Inferior parietal cortex (tissue), 1 donor: ENCODE results near the gene ZNF445.
"Not testable (repeated sequence)": the region's sequence is repeated elsewhere in the genome, so short reads cannot be mapped to it uniquely, and the experiment has no call there.

Experiments used
- DNase-seq: peaks from one replicate; pipeline ENCODE4 v3.0.0-alpha.2; 2016; ENCODE audit errors: extremely low spot score

Gene ZNF445

DNA sequence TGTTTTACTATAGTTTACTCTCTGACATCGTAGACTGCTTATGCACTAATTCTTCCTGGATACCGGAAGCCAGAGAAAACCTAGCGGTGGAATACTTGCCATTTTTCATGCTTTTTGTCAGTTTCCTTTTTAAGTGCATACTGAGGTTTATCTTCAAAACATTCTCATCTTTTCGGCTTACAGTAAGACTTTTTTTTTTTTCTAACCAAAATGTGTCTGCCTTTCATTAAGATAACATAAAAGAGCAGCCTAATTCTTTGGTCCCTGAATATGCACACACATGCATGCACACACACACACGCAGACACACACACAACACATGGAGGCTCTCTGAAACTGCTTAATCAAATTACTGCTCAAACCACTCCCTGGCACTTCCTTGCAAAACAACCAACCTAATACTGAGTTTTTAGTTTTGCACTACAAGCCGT is 1.3 kb downstream of the ZNF445 start:
- DNase-seq, result peak; percentile 4

DNA sequence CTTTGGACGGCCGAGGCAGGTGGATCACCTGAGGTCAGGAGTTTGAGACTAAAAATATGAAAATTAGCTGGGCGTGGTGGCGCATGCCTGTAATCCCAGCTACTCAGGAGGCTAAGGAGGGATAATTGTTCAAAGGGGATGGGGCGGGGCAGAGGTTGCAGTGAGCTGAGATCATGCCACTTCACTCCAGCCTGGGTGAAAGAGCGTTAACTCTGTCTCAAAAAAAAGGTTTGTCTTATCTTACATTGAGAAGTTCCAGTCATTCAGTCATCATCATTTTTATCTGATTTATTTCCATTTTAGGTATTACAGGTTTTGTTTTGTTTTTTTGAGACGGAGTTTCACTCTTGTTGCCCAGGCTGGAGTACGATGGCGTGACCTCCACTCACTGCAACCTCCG is 2.6 kb downstream of the ZNF445 start:
- not testable (repeated sequence) for DNase-seq

DNA sequence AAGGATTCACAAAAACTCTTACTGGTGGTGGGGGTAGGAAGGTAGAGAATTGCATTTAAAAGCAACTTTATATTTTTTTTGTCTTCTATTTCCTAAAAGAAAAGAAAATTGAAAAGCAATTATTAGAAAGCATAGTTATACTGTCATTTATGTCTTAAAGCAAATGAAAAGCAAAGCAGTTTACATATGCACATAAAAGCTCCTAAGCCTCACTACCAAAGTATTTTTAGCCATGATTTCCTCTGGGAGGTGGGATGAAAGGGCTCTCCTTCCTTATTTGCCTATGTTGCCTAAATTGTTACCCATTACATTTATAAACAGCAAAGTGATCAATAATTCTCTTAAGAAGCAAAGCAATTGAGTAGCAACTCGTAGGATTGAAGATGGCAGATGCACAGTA is 7.0 kb downstream of the ZNF445 start:
- DNase-seq, result no peak

DNA sequence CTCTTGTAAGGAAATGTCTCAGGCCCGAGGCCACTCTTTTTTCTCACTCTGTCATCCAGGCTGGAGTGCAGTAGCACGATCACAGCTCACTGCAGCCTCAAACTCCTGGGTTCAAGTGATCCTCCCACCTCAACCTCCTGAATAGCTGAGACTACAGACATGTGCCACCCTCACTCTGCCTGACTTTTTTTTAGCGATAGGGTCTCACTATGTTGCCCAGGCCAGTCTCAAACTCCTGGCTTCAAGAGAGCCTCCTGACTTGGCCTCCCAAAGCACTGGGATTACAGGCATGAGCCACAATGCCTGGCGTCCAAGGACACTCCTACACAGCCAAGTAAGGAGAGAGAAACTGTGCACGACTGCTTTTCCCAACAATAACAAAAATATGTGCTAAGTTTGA is 7.6 kb downstream of the ZNF445 start:
- DNase-seq, result no peak

DNA sequence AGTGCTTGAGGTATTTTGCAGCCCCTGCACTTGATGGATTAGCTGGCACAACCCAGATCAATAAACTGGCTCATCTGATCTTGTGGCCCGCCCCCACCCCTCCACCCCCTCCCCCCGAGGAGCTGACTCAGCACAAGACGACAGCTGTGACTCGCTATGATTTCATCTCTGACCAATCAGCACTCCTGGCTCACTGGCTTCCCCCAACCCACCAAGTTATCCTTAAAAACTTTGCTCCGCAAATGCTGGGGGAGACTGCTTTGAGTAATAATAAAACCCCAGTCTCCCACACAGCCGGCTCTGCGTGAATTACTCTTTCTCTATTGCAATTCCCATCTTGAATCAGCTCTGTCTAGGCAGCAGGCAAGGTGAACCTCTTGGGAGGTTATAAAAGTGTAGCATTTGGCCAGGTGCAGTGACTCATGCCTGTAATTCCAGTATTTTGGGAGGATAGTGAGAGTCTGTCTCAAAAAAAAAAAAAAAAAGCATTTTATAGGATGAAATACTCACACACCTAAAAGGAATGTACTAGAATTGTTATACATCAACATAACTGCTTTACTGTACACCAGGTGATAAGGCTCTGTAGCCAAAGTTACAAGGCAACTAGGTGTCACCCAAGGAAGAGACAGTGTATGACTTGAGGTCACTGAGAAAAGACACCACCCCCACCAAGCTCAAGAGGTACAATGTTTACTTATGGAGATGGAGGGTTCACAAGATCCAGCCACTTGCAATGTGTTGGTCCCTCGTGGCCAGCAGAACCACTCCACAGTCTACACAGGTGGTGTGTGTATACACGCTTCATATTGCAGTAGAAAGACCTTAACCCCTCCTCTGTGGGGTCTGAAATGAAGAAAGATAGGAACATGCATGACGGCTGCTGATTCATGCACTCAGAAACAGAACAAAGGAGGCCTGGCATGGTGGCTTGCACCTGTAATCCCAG is 8.6 kb downstream of the ZNF445 start:
- no peak for DNase-seq

DNA sequence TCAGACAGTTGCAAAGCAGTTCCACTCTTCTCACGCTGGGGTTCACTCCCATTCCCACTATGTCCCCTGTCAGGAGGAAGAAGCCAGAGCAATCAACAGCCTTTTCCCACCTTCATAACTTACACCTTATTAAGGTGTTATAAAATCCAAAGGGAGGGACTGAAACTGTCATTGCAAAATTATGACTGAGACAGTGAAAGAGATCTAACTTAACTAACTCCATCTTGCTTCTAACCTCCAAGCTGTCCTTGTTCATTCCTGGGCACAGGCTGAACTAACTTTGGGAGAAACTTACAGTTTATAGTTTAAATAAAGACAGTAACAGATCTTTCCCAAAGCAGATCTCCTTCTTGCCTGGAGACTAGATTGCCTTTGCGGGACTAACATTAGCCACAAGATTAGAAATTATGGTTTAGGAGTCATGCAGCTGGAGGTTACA is 9.4 kb downstream of the ZNF445 start:
- DNase-seq, result not testable (repeated sequence)

- DNase-seq, result no peak
These were observed 10.2 kb downstream of the ZNF445 start for GRCh38 chr3:44467241-44467640.

GRCh38 chr3:44464920-44465319 is 12.6 kb downstream of the ZNF445 start:
- not testable (repeated sequence) for DNase-seq

DNA sequence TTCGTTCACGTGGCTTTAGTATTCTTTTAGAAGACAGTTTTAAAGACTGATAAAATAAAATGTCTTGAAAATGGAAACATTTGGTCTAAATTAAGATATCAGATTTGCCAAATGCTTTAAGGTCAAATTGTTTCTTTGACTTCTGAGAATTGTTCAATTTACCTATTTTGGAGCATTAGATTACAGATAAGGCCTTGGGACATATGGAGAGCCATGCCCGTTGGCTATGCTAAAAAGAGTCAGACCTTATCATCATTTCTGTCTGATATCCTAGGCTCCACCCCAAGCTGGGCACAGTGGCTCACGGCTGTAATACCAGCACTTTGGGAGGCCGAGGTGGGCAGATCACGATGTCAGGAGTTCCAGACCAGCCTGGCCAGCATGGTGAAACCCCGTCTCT is 13.0 kb downstream of the ZNF445 start:
- DNase-seq, result no peak

DNA sequence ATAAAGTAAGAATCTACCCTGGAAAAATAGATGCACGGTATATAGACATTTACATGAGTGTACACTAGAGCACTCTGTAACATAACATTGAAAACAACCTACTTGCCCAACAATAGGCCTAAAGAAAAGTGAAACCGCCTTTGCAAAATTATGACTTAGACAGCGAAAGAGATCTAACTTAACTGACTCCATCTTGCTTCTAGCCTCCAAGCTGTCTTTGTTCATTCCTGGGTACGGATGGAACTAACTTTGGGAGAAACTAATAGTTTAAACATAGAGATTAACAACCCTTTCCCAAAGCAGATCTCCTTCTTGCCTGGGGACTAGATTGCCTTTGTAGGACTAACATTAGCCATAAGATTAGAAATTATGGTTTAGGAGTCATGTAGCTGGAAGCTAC is 17.4 kb downstream of the ZNF445 start:
- not testable (repeated sequence) for DNase-seq

- no peak for DNase-seq
These were observed 22.2 kb downstream of the ZNF445 start for GRCh38 chr3:44455318-44455717.

DNA sequence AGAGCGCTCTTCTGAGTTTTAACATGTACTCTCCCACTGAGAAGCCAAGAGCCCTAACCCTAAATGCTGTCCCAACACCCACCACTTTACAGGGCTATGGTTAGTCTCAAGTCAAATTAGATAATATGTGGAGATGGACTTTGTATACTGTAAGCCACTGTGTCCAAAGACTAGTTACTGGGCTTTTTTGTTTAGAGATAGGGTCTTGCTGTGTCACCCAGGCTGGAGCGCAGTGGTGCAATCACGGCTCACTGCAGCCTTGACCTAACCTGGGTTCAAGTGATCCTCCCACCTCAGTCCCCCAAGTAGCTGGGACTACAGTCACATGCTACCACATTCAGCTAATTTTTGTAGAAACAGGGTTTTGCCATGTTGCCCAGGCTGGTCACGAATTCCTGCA is 23.2 kb downstream of the ZNF445 start:
- DNase-seq, result no peak

DNA sequence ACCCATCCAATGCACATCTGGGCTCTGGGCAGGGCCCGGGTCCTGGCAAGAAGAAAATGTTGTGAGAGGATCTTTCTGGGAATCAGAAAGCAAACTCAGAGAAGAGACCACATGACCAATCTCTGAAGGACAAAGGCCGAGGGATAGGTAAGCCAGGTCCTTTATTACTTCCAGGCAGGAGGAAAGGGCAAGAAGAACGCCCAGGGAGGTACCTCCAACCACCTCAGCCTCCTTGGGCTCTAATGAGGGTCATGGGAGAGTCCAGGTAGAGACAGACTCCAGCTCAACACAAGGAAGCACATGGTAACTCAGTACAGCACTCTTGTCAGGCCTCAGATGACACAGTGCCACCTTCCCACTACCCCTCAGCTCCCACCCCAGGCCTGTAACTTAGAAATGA is 26.0 kb downstream of the ZNF445 start:
- DNase-seq, result no peak

DNA sequence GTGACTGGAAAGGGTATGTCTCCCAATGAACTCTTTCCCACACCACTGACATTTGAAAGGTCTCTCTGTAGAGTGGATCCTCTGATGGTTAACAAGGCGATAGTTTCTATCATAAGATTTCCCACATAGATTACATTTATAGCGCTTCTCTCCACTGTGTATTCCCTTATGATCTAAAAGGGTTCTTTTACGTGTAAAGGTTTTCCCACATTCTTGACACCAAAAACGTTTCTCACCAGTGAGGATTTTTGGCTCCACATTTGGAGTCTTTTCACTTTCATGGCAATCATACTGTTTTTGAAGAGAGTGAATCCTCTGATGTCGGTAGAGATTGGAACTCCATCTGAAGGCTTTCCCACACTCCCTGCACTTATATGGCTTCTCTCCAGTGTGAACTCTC is 30.5 kb downstream of the ZNF445 start:
- DNase-seq, result no peak

- no peak for DNase-seq
These were observed 31.7 kb downstream of the ZNF445 start for GRCh38 chr3:44445786-44446185.

DNA sequence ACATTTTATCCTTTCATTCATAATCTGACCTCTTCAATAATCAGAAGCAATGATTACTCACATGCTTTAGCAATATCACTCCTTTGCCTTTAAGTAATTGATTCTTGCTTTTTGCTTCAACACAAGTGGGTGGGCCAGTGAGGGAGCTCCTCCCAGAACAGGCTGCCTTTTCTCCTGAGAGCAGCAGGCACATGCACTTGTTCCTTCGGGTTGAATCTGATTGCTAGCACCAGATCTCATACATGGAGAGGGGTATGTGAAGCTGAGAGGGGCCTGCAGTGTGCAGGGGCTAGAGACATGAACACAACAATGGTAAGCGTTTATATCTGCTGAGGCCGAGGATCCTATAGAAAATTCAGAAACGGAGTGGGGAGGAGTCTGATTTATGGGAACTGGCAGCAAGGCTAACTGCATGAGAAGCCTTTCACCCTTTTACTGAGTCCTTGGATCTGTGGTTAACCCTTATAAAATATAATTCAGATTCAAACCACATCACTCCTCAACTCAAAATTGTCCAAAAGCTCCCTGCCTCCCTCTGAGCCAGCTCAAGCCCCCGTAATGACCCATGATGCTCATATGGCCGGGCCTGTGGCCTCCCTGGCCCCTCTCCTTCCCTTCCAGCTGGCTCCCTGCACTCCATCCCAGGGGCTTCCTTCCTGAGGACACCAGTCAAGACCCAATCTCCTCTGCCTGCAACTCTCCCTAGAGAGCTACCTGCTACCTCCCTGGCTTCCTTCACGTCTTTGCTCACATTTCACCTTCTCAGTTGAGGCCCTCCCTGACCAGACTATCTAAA is 32.4 kb downstream of the ZNF445 start:
- no peak for DNase-seq

GRCh38 chr3:44444437-44444836 is 33.0 kb downstream of the ZNF445 start:
- no peak for DNase-seq

GRCh38 chr3:44442596-44443309 is 34.7 kb downstream of the ZNF445 start:
- no peak for DNase-seq

GRCh38 chr3:44439499-44440295 is 37.8 kb downstream of the ZNF445 start:
- DNase-seq, result peak; percentile 70

DNA sequence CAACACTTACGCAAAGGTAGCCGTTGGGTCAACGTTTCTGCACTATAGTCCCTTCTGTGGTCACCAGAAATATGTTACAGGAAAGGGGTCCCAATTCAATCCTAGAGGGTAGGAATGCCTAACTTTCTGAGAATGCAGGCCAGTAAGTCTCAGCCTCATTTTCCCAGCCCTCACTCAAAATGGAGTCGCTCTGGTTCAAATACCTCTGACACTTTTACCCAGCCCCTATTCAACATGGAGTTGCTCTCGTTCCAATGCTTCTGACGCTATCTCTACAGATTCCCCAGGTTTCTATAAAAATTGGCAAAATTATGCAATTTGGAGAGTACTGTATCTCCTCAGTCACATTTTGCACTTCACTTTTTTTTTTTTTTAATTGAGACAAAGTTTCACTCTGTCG is 39.7 kb downstream of the ZNF445 start:
- no peak for DNase-seq

DNA sequence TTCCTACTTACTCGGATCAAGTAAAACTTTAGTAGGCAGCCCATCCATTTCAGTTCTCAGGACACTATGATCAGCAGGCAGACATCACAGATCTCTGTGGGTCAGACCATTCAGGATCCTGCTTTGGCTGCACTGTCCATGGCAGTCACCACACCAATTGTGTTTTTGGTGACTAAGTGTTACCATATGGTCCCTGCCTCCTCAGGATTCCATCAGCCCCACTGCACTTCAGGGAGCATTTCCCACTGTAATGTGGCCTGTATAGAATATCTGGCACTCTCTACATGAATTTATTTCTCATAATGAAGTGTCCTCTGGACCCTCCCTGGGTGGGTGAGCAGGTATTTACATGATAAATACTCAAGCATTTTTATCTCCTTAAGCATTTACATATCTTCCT is 41.3 kb downstream of the ZNF445 start:
- DNase-seq, result no peak
